UCSD-AML1 (cell line): ENCODE results near the gene SLC1A3.
A peak's percentile ranks its signal among the peaks of the same experiment; 100 is the strongest.

Source experiments
- DNase-seq: peaks from one replicate; lab custom pipeline; 2025; ENCODE audit not compliant: unreplicated experiment; lab: John Stamatoyannopoulos, UW

The SLC1A3 gene

DNA sequence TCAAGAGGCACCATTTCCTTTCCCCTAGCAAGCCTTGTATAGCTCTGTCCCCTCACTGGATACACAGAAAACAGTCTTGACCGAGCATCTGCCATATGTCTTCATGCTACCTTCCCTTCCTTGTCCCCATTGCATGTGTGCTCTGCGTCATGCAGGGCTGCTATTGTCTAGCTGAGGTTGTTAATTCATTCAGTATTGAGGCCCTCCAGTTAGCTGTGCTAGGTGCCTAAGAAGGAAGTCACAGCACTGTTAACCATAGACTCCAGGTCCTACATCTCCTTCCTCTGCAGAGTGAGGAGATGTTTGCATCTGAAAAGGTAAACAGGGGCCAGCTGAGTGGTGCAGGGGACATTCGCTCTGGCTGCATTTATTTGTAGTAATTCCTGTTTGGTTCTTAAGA, 48.2 kb downstream of the SLC1A3 start:
- DNase-seq: no peak

DNA sequence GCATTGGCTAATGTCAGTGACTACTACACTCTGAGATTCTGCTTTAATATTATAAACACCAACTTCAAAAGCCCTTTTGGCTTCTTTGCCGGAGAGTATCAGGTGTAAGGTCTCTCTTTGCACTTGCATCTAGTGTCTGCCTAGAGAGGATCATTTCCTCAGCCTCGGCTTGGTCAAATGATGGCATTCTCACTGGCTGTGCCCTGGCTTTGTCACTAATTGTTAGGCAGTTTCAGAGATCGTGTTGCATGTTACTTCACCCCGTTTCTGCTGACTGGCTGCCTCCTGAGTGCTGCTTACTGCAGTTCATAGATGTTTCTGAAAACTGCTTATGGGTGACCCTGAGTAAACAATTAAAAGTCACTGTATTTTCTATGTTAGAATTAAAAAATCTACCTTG, 48.8 kb downstream of the SLC1A3 start:
- no peak for DNase-seq

DNA sequence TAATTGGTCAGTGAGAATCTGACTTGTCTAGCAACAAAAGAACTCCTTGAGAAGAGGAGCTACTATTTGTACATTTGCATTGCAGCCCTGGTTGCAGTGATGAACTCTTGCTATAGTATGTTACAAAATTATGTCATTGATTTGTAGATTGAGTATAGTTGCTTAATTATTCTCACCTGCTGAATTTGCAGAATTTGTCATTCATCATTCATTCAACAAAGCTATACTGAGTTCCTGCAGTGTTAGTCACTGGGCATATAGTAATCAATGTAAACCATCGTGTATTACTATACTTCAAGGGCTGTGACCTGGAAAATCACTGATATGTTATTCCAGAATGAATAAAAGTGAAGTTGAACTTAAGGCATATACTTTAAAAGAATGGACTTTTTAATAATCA, 50.1 kb downstream of the SLC1A3 start:
- no peak for DNase-seq

DNA sequence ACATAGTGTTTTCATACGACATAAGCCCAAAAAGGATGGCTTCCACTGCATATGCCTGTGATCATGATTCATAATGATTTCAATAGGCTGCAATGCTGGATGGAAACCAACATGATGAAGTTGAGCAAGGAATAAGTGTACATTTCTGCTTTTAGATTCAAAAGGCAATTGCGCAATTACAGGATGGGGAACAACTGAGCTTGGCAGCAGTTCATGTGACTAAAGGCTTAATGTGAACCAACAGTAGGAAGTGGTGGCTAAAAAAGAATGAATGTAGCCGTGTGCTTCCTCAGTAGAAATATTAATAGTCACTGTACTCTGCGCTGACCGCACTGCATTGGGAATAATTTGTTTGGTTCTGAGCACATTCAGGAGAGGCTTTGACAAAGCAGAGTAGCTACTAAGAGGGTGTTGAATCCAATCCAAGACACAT, 51.2 kb downstream of the SLC1A3 start:
- DNase-seq: peak; percentile 50

DNA sequence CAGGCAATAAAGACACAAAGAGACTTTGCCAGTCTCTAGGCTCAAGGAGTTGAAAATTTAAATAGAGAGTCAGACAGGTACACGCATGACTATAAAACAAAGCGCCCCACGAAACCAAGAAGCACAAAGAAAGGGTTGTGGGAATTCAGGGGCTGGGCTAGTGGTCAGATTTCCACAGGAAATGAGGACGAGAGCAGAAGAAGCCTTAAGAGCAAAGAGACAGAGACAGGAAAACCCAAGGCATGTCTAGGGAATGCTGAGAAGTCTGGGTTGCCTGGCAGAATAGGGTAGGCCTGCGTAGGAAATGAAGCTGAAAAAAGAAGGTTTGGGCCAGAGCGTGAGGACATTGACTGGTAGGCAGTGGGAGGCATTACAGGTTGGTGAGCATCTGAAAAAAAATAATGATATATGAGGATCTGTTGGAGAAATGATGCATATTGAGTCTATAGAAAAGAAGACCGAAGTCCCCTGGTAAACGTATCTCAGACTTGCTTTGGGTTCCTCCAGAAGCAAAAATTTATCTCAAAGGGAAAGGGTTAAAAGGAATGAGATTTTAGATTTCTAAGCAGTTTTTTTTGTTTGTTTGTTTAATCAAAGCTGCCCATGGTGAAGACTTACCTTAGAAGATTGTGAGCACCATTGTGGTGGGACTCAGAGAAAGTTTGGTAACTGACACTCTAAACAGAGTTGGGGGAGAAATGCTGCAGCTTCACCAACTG, 51.8 kb downstream of the SLC1A3 start:
- no peak for DNase-seq

DNA sequence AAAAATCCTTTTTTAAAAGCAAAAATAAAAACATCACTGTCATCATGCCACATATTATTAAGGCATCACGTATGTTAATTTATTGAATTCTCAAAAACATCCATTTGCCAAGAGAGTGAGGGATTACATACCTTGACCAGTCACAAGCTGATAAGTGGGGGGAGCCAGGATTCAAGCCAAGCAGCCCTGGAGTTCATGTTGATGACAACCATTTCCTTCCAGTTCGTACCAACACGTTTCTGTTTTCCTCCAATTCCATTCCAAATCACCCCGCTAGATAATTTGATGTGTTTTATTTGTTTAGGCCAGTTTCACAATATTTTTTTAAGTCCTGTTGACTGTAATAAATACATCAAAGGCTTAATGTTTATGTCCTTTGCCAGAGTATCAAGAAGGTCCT, 53.0 kb downstream of the SLC1A3 start:
- no peak for DNase-seq

DNA sequence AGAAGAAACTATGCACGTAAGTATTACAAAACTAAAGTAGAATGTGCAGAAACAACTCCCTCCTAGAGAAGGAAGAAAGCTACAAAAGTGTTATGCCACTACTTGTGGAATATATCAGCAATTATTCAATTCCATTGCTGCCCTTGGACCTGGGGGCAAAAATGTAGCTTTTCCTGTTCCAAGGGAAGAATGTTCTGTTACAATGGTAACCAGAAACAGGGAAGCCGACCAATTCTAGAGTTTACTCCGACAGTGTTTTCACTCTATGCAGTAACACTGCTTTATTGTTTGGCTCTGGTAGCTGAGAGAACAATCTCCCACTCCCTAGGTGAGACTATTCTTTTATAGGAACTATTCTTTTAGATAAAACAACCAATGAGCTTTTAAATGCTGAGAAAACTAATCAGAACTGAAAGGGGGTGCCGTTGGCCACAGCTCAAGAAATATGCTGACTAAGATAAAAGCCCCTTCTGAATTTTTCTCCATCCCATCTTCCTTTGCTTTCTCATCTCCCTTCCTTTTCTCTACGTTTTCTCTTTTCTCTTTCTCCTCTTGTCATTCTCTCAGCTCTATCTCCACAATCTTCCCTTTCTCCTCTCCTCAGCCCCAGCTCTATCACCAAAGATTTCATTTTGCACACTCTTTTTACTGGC, 54.1 kb downstream of the SLC1A3 start:
- no peak for DNase-seq

DNA sequence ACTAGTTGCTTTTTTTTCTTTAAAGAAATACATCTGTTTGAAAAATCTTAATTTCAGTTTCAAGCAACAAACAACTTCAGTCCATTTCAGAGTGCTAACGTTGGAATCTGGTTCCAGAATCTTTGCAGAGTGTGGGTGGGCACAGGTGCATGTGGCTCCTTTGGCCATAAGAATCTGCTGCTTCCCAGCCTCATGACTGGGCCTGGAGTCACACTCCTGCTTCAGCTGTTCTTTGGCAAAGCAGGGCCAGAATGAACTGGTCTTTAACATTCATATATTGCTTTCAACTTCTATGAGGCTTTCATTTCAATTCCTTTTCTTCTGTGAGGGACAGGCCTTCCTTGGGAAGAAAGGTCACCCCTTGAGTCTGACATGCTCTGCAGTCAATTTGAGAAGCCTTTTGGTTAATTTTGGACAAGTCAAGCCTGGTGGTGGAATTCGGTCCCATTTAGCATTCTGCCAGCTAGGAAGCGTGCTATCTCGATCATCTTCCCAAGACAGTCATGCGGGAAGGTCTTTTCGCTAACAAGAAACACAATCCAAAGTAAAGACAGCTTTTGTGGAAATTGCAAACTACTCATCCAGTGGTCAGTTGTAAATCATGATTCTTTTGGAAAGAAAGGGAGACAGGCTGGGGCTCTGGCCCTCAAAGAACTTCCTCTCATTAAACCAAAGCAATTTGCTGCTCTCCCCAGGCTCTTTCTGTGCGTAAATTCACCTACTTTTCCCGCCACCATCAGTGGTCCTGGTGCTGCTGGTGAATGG, 55.2 kb downstream of the SLC1A3 start:
- DNase-seq: no peak

DNA sequence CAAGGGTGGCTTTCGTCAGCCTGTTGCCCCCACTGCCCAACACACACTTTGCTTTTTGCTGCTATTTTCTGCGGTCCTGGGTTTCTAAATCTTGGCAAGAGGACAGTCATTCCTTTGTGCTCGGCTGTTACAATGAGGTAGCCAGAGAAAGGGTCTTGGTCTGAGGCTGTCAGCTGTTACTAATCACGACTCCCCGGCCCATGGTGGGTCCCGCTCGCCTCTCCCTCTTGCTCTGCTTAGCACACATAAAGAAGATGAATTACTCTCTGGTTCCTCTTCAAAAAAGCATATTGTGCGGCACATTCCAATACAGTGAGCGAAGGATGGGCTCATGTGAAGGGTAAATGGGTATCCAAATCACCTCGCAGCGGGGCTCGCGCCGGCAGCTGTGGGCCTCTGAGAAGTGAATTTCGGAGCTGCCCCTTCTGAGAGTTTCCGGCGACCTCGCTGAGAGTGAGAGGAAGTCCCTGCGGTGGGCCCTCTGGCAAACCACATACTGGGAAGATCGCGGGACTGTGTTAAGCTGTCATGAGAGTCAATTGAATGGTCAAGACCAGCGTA, 56.0 kb downstream of the SLC1A3 start:
- no peak for DNase-seq

DNA sequence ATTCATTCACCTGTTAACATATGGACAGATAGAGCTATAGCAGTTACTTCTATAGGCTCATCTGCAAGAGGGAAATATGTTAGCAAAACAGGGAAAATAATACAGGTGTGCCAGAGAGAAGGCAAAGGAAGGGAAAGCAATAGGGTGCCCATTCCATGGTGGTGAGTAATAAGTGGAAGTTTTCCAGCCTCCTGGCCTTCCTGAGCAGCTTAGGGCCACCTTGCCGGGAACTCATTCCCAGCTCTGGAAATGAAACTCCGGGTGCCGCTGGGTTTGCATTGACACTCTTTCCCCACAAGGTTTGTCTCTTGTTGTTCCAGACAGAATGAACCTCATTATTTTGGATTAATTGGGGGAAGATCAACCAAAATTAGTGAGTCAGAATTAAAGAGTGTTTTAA, 58.4 kb downstream of the SLC1A3 start:
- no peak for DNase-seq

DNA sequence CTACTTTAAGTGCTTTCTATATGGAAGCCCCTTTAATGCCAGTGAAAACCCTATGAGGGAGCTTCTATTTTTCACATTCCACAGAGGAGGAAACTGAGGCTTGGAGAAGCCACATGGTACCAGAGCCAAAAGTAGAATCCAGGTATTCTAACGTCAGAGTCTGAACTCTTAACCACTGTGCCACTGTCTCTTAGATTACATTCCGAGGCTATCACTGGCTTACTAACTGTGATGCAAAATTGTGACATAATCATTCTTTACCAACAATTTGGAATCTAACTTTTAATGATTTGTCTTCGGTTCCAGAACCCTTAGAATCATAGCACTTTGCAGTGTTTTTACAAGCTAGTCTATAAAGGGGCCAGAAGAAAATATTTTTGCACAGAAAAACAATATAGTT, 59.2 kb downstream of the SLC1A3 start:
- DNase-seq: no peak

DNA sequence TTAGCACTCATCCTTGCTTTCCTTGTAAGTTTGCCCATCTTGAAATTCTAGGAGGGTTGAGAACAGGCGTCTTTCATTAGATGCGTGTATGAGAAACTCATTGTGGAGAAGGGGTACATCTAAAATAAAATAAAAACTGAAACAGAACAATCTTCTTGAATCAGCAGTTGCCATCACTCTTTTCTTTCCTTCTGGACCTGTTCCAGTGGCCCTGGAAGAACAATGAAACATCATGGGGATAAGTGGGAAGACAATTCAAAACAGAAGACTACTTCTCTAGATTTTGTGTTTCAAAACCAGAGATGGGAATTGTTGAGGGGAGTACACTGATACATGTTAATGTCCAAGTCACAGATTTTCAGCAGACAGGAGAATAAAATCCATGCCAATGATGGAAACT, 59.9 kb downstream of the SLC1A3 start:
- no peak for DNase-seq

DNA sequence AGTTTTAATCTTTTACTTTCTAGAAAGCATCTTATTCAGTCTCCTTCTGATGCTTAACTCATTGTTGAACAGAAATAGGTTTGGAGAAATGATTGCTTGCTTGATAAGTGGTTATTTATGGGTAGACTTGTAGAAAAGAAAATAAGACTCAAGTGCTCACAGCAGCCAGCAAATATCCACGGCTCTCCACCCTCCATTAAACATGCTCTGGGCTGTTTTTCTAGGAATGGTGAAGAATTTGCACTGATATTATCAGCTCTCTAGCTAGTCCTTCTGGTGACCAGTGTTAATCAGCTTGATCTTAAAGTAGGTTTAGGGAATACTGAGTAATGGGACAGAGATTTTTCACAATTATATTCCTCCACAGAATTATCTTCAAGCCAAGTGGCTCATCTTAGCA, 60.6 kb downstream of the SLC1A3 start:
- no peak for DNase-seq

DNA sequence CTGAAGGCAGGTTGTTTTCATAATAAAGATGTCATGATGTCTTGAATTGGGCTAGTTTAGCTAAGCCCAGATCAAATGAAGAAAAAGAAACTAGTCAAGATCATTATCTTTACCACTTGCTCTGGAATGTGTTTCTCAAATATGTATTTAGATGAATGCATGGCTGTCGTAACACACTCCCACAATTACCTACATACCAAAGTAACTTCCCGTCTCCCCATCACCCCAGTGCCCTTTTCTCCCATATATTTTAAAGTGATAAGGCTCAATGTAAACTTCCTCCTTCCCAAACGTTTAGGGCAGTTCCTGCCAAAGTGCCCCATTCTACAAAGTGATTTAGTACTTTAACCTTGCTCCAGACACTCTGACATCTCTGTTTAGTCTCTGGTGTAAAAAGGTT, 61.4 kb downstream of the SLC1A3 start:
- no peak for DNase-seq

DNA sequence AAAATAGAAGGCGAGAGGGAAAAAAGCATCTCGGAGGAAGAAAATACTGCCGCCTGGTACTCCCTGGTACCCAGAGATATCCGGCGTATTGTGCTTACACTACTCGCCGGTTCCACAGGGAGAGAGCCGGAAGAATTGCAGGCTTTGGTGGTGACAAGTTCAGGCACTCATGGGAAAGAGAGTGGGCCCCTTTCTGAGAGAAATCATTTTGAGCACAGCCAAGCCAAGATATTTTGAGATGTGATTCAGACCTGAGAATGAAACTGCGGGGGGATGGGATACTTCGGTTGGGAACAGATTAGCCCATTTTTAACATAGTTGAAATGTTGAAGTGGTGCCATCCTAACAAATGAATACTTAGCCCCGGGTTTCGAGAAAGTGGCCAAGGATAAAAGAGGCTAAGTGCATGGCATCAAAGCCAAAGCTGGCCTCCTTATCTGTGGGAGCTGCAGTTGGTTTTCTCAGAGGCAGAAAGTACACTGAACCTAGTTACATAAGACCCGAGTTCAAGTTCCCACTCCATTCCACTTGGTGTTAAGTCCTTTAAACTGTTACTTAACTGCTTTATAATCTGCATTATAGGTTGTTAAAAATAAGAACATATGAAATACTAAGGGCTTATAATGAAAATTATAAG, 62.7 kb downstream of the SLC1A3 start:
- no peak for DNase-seq

DNA sequence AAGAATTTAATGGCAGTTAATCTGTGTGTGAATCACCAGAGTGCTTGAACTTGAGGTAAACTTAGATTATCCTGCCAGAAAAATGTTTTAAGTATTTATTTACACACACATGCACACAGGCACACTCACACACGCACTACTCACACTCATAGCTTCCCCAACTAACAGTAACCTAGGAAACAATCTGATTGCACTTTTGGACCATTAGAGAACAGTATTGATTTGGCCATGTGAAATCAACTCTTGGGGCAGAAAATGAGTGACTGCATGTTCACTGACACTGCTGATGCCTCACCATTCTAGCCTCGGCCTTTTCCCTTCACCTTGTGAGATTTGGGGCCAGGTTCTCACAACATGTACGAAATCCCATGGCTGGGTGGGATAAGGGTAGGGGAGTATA, 64.1 kb downstream of the SLC1A3 start:
- no peak for DNase-seq

DNA sequence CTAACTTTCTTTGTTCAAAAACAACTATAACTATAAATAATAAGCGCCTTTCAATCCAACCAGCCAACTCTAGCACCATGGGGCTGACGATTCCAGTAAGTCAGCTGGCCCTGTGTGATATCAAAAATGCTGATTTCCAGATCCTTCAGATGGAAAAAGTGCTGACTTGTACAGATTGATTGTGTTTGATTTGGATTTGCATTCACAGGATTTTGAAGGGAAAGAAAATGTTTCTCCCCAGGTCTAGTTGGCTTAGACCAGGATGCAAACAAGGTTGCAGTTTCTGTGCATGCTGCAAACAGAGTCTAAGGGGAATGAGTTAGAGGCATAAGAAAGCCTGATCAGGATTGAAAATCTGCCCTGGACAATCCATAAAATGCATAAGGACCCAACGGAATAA, 68.9 kb downstream of the SLC1A3 start:
- DNase-seq: no peak

DNA sequence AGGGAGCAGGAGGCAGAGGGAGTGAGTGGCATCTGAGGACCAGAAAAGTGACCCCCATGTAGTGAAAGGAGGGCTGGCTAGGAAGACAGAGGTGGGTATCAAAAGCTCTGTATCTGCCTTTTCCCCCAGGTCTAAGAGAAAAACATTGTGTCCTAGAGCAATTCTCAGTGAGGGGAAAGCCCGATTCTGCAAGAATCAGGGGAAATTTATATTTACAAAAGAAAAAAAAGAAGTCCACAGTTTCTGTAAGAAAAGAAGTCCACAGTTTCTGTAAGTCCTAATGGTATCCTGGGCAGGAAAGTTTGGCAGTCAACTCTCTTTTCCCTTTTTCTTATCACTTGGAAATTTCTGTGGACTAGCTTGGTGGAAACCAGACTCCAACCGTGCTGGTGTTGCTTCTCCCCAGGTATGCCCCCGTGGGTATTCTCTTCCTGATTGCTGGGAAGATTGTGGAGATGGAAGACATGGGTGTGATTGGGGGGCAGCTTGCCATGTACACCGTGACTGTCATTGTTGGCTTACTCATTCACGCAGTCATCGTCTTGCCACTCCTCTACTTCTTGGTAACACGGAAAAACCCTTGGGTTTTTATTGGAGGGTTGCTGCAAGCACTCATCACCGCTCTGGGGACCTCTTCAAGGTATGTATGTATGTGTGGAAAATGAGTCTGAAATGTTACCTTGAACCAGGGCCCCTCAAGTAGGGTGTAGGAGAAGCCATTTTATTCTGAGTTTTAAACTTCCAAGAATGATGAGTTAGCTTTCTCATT, 73.0 kb downstream of the SLC1A3 start:
- no peak for DNase-seq

DNA sequence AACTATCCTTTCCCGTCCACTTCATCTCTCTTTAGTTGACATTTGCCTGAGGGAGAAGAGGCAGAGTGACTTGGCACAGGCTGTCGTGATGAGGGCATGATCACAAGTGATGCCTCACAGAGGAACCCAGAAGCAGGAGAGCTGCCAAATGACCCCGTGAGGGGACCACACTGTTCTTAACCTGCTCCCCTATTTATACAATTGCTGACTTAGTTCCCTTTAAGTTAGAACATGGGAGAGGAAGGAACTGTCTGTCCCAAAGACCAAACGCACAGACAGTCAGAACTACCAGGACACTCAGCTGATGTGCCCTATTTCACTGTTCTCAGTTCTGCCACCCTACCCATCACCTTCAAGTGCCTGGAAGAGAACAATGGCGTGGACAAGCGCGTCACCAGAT, 73.7 kb downstream of the SLC1A3 start:
- no peak for DNase-seq

DNA sequence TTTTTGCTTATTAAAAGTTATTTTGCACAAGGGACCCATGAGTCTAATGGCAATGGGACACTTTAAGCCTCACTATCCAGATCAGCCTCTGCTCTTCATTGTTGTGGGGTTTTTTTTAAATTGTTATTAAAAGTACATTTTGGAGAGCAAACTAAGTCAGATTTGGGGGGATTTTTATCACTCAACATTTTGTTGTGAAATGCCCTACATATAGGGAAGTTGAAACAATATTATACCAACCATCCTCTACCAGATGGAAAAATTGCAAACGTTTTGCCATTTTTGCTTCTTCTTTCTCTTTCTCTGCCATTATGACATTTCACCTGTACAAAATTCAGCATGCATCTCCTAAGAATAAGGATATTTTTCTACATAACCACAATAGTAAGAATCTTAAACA, 75.3 kb downstream of the SLC1A3 start:
- no peak for DNase-seq

DNA sequence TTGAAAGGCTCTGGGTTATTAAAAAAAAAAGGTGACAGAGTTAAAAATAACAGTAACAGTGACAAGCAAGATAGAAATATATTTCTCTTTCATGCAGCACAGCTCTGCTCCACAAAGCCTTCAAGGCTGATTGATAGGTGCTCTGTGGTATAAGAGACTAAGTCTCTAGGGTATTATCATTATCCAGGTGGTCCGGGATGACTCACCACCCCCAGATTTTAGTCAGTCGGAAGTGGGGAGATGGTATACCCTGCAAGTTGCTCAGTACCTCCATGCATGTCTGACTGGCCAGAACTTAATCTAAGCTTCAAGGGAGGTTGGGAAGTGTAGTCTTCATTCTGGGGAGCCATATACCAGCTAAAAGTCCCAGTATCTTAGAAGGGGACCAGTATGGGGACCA, 76.1 kb downstream of the SLC1A3 start:
- no peak for DNase-seq
